ENCODE results near the gene IKBKG.
A peak's percentile ranks its signal among the peaks of the same experiment; 100 is the strongest.
"Not testable (repeated sequence)": the region's sequence is repeated elsewhere in the genome, so short reads cannot be mapped to it uniquely, and the experiment has no call there.

IKBKG gene

GRCh38 chrX:154547245-154548027 lies at the start of gene IKBKG:
TSS of gene IKBKG (plus strand) at chrX:154547620. CDS start at chrX:154552003, 4,383 bp downstream.
- peak; percentile 81 for DNase-seq

- not testable (repeated sequence) for DNase-seq
Observed at GRCh38 chrX:154501423-154501822, 46.0 kb upstream of the IKBKG start.

- DNase-seq, result no peak
Observed at GRCh38 chrX:154502098-154502497, 45.3 kb upstream of the IKBKG start.

GRCh38 chrX:154502989-154503388 lies 44.4 kb upstream of the IKBKG start:
- no peak for DNase-seq

GRCh38 chrX:154505734-154506133 lies 41.7 kb upstream of the IKBKG start:
- DNase-seq, result no peak

GRCh38 chrX:154506483-154507332 lies 40.7 kb upstream of the IKBKG start:
- DNase-seq, result no peak

- DNase-seq, result no peak
Observed at GRCh38 chrX:154507673-154508383, 39.6 kb upstream of the IKBKG start.

- DNase-seq, result no peak
Observed at GRCh38 chrX:154508384-154508745, 39.1 kb upstream of the IKBKG start.

- DNase-seq, result no peak
Observed at GRCh38 chrX:154509455-154509854, 38.0 kb upstream of the IKBKG start.

GRCh38 chrX:154511761-154512160 lies 35.7 kb upstream of the IKBKG start:
- no peak for DNase-seq

GRCh38 chrX:154512879-154513553 lies 34.4 kb upstream of the IKBKG start:
- no peak for DNase-seq

GRCh38 chrX:154513716-154514115 lies 33.7 kb upstream of the IKBKG start:
- no peak for DNase-seq

- peak; percentile 76 for DNase-seq
Observed at GRCh38 chrX:154515090-154515965, 32.1 kb upstream of the IKBKG start.

- peak; percentile 60 for DNase-seq
Observed at GRCh38 chrX:154515966-154516655, 31.3 kb upstream of the IKBKG start, which contains the start of gene FAM3A. TSS of gene FAM3A (minus strand) at chrX:154516232. CDS start at chrX:154515772, 460 bp downstream.

- no peak for DNase-seq
Observed at GRCh38 chrX:154516656-154517100, 30.7 kb upstream of the IKBKG start.

- DNase-seq, result no peak
Observed at GRCh38 chrX:154517101-154517781, 30.2 kb upstream of the IKBKG start.

GRCh38 chrX:154519389-154519788 lies 28.0 kb upstream of the IKBKG start:
- DNase-seq, result no peak

GRCh38 chrX:154525606-154526490 lies 21.6 kb upstream of the IKBKG start:
- no peak for DNase-seq
